GM12891 (cell line): ENCODE results near the gene CRHR2.

Source experiments
- POLR2A ChIP-seq: IDR thresholded peaks from 2 replicates; pipeline ENCODE4 v1.6.1; 2011; ENCODE audit warnings: low read depth, low read length, control low read depth
- POLR2AphosphoS5 ChIP-seq: IDR thresholded peaks from 2 replicates; pipeline ENCODE4 v1.6.1; 2011; ENCODE audit warnings: low read depth, low read length, control low read depth
- SPI1 ChIP-seq: IDR thresholded peaks from 2 replicates; pipeline ENCODE4 v1.6.1; 2011; ENCODE audit warnings: low read depth, low read length, control low read depth
- TAF1 ChIP-seq: IDR thresholded peaks from 2 replicates; pipeline ENCODE4 v1.6.1; 2011; ENCODE audit warnings: low read depth, low read length, control low read depth

DNA sequence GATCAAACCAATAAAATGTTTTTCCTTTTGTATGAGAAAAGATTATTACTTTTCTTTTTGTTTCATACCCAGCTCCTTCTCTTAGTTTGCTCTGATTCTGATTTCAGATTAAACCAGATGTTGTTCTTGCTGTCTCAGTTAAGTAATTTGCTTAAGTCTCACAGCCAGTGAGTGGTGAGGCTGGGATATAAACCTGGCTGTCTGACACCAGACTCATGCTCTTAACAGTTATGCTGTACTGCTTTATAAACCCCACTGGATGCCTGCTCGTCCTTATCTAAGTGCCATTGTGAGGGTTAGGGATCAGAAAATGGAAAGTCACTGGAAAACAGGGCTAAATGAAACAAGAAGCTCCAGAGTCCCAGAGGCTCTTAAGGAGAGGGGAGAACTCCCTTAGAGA is 63.3 kb downstream of the CRHR2 start:
- TF ChIP-seq POLR2A (no peak), POLR2AphosphoS5 (no peak), SPI1 (no peak), TAF1 (no peak)
